T-helper 2 cell treated with Interferon-gamma antibody and Interleukin-4, amounts not matched to agents 100 ng/mL and 5 ng/mL, for 36 hours (primary cell): ENCODE measurements around the gene UBA7. TPM values are rescaled to one million over a fixed set of nuclear protein-coding genes. Genes with fewer than 3 reads are reported as not detected.

ENCODE experiments used
- total RNA-seq: library from RNA; stranded (reverse); gene quantifications from 2 replicates; pipeline ENCODE4 v1.2.3, GENCODE V29; 2022

UBA7 gene
- total RNA-seq, 1 donor from 2014 or later = 213 TPM

Other genes starting within 250 kb of the UBA7 start
- 108 and 111 TPM in 2 replicates for gene APEH, start 139.6 kb downstream of the UBA7 start, total RNA-seq
- gene MST1, start 124.5 kb downstream of the UBA7 start, total RNA-seq = 9.3 and 10.4 TPM in 2 replicates
- gene RNF123, start 124.4 kb downstream of the UBA7 start, total RNA-seq = 44.1 and 50.0 TPM in 2 replicates
- 0.27 TPM in 1 of 2 replicates, not detected in the other for gene AMIGO3, start 94.3 kb downstream of the UBA7 start, total RNA-seq
- gene GMPPB, start 90.0 kb downstream of the UBA7 start, total RNA-seq = 59.9 and 61.6 TPM in 2 replicates
- 34.2 and 37.4 TPM in 2 replicates for gene IP6K1, start 27.4 kb downstream of the UBA7 start, total RNA-seq
- not detected in 2 replicates for gene CDHR4, start 14.1 kb downstream of the UBA7 start, total RNA-seq
- 0.41 and 0.82 TPM in 2 replicates for gene INKA1, start 10.7 kb downstream of the UBA7 start, total RNA-seq
- gene TRAIP, start 42.6 kb upstream of the UBA7 start, total RNA-seq = 30.4 and 31.8 TPM in 2 replicates
- not detected in 2 replicates for gene CAMKV, start 56.0 kb upstream of the UBA7 start, total RNA-seq
- 2.1 and 3.2 TPM in 2 replicates for gene MST1R, start 89.9 kb upstream of the UBA7 start, total RNA-seq
- gene MON1A, start 115.9 kb upstream of the UBA7 start, total RNA-seq = 13.5 and 14.4 TPM in 2 replicates
- gene RBM6, start 126.2 kb upstream of the UBA7 start, total RNA-seq = 106 and 109 TPM in 2 replicates